NCI-H1417 (cell line): ENCODE measurements around the gene ACP2.
"Not testable (repeated sequence)": the region's sequence is repeated elsewhere in the genome, so short reads cannot be mapped to it uniquely, and the experiment has no call there.

Source experiments
- DNase-seq, 3 experiments: peaks; one replicate each; lab custom pipeline; 2025; lab: John Stamatoyannopoulos, UW

ACP2 gene

DNA sequence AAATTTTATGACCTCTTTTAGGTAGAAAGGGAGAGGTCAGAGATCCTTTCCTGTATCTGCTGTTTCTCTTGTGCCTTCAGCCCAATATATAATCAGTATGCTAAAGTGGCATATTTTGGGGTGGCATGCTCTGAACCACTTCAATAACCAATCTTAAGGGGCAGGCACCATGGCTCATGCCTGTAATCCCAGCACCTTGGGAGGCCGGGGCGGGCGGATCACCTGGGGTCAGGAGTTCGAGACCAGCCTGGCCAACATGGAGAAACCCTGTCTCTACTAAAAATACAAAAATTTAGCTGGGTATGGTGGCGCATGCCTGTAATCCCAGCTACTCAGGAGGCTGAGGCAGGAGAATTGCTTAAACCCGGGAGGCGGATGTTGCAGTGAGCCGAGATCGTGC lies 50.5 kb downstream of the ACP2 start:
- not testable (repeated sequence) for DNase-seq

DNA sequence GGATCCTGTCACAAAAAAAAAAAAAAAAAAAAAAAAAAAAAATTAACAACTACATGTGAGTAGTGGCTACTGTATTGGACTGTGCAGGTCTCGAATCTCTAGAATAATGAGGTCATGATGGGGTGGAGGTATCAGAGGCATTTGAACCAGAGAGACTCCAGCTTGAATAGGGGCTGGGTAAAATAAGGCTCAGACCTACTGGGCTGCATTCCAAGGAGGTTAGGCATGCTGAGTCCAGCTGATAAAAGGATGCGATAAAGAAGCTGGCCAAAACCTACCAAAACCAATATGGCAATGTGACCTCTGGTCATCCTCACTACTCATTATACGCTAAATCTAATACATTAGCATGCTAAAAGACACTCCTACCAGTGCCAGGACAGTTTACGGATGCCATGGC lies 56.5 kb downstream of the ACP2 start:
- no peak for DNase-seq

DNA sequence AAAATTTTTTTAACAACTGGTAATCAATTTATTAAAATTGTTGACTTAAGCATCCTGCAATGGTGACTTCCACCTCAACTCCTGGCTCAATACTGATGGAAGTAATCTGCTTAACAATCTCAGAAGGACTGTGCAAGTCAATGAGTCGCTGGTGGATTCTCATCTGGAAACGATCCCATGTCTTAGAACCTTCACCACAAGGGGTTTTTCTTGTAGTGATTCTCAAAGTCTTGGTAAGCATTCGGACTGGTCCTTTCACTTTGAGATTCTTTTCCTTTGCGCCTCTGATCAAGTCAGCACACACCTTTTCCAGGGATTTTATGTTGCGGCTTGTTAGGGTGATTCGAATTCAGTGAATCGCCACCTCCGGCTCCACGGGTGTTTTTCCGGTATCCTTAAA lies 57.5 kb downstream of the ACP2 start:
- DNase-seq: not testable (repeated sequence)
